WTC11 (cell line): ENCODE results near the gene NOX3. TPM values are rescaled to one million over a fixed set of nuclear protein-coding genes. Genes with fewer than 3 reads are reported as not detected.

Experiments used
- ATAC-seq: fragments of 200-7000 bp; cut with Tn5 transposase; 2 replicates; pipeline ENCODE4 v1.10.0; 2021; ENCODE audit warnings: mild to moderate bottlenecking, moderate library complexity
- CTCF ChIA-PET: fragments of 300-600 bp; sonication (Branson Sonifier 250); formaldehyde crosslinking; loops from one replicate; lab custom pipeline; 2021; ENCODE audit warnings: antibody characterized with exemption; lab: Charles Lee
- POLR2A ChIA-PET: fragments of 350-600 bp; sonication (Branson Sonifier 250); formaldehyde crosslinking; loops from one replicate; lab custom pipeline; 2021; ENCODE audit warnings: antibody characterized with exemption; lab: Charles Lee
- DNase-seq: peaks from one replicate; pipeline ENCODE4 v3.0.0; 2021; ENCODE audit warnings: low spot score
- H3K27ac Mint-ChIP-seq: 2 replicates; pipeline ENCODE4 v1.8.0; 2021; ENCODE audit warnings: mixed read lengths
- H3K27me3 Mint-ChIP-seq: 2 replicates; pipeline ENCODE4 v1.8.0; 2021; ENCODE audit warnings: low read depth, mild to moderate bottlenecking, moderate library complexity, mixed read lengths
- H3K36me3 Mint-ChIP-seq: 2 replicates; pipeline ENCODE4 v1.8.0; 2021; ENCODE audit warnings: mixed read lengths
- H3K4me1 Mint-ChIP-seq: 2 replicates; pipeline ENCODE4 v1.8.0; 2022; ENCODE audit warnings: mixed read lengths
- H3K4me3 Mint-ChIP-seq: 2 replicates; pipeline ENCODE4 v1.8.0; 2021; ENCODE audit warnings: mild to moderate bottlenecking, moderate library complexity, mixed read lengths
- H3K9me3 Mint-ChIP-seq: 2 replicates; pipeline ENCODE4 v1.8.0; 2021; ENCODE audit warnings: mixed read lengths
- ATF1 ChIP-seq: sonication (generic); formaldehyde crosslinking; IDR thresholded peaks from 2 replicates; pipeline ENCODE4 v1.8.1; 2023; ENCODE audit warnings: mild to moderate bottlenecking, moderate library complexity, missing genetic modification reagents
- E2F4 ChIP-seq: sonication (generic); formaldehyde crosslinking; IDR thresholded peaks from 2 replicates; pipeline ENCODE4 v1.8.1; 2022; ENCODE audit warnings: low read depth, mild to moderate bottlenecking, moderate library complexity, missing genetic modification reagents, borderline replicate concordance
- E2F5 ChIP-seq: sonication (generic); formaldehyde crosslinking; IDR thresholded peaks from 2 replicates; pipeline ENCODE4 v1.8.1; 2022; ENCODE audit warnings: mild to moderate bottlenecking, moderate library complexity, missing genetic modification reagents
- FOXP1 ChIP-seq: sonication (generic); formaldehyde crosslinking; IDR thresholded peaks from 2 replicates; pipeline ENCODE4 v1.8.0; 2022; ENCODE audit warnings: missing genetic modification reagents, mild to moderate bottlenecking, moderate library complexity, borderline replicate concordance
- FOXP4 ChIP-seq: sonication (generic); formaldehyde crosslinking; IDR thresholded peaks from 2 replicates; pipeline ENCODE4 v1.8.0; 2022; ENCODE audit warnings: mild to moderate bottlenecking, missing genetic modification reagents
- GTF2I ChIP-seq: fragments of 250-450 bp; sonication (Bioruptor Pico); conservative IDR thresholded peaks from 2 replicates; pipeline ENCODE4 v1.4.0; 2021; ENCODE audit warnings: mild to moderate bottlenecking
- KAT7 ChIP-seq: sonication (generic); formaldehyde crosslinking; IDR thresholded peaks from 2 replicates; pipeline ENCODE4 v1.8.1; 2023; ENCODE audit warnings: missing genetic modification reagents, mild to moderate bottlenecking, borderline replicate concordance
- NR3C1 ChIP-seq: sonication (generic); formaldehyde crosslinking; conservative IDR thresholded peaks from 2 replicates; pipeline ENCODE4 v1.8.1; 2023; ENCODE audit warnings: low read depth, mild to moderate bottlenecking, missing genetic modification reagents
- SOX15 ChIP-seq: fragments of 250-450 bp; sonication (Bioruptor Pico); IDR thresholded peaks from 2 replicates; pipeline ENCODE4 v1.9.0; 2021; ENCODE audit warnings: mild to moderate bottlenecking
- USF1 ChIP-seq: sonication (generic); formaldehyde crosslinking; IDR thresholded peaks from 2 replicates; pipeline ENCODE4 v1.8.0; 2022; ENCODE audit warnings: mild to moderate bottlenecking, missing genetic modification reagents
- USF2 ChIP-seq: sonication (generic); formaldehyde crosslinking; IDR thresholded peaks from 2 replicates; pipeline ENCODE4 v1.8.1; 2023; ENCODE audit warnings: mild to moderate bottlenecking, missing genetic modification reagents, moderate library complexity
- ZBTB21 ChIP-seq: sonication (generic); formaldehyde crosslinking; IDR thresholded peaks from 2 replicates; pipeline ENCODE4 v1.8.1; 2023; ENCODE audit warnings: mild to moderate bottlenecking, missing genetic modification reagents, borderline replicate concordance
- ZNF121 ChIP-seq: sonication (generic); formaldehyde crosslinking; IDR thresholded peaks from 2 replicates; pipeline ENCODE4 v1.8.0; 2023; ENCODE audit warnings: missing genetic modification reagents
- ZNF219 ChIP-seq: sonication (generic); formaldehyde crosslinking; IDR thresholded peaks from 2 replicates; pipeline ENCODE4 v1.8.0; 2023; ENCODE audit warnings: missing genetic modification reagents, mild to moderate bottlenecking, borderline replicate concordance
- ZNF232 ChIP-seq: sonication (generic); formaldehyde crosslinking; IDR thresholded peaks from 2 replicates; pipeline ENCODE4 v1.8.0; 2022; ENCODE audit warnings: mild to moderate bottlenecking, missing genetic modification reagents
- ZNF423 ChIP-seq: fragments of 250-450 bp; sonication (Bioruptor Pico); IDR thresholded peaks from 2 replicates; pipeline ENCODE4 v2.1.2; 2022; ENCODE audit warnings: mild to moderate bottlenecking, moderate library complexity
- ZNF532 ChIP-seq: fragments of 250-450 bp; sonication (Bioruptor Pico); IDR thresholded peaks from 2 replicates; pipeline ENCODE4 v1.9.0; 2021; ENCODE audit warnings: mild to moderate bottlenecking, borderline replicate concordance
- ZNF671 ChIP-seq: fragments of 250-450 bp; sonication (Bioruptor Pico); IDR thresholded peaks from 2 replicates; pipeline ENCODE4 v1.8.0; 2021; ENCODE audit warnings: mild to moderate bottlenecking
- total RNA-seq: library from RNA; stranded (reverse); gene quantifications from 3 replicates; pipeline ENCODE4 v1.2.3, GENCODE V29; 2021

The NOX3 gene
- total RNA-seq, 1 experiment from 2014 or later: not detected

- no peak for TF ChIP-seq USF2 (CRISPR knock-in tag)
Observed at GRCh38 chr6:155448668-155449449, 6.8 kb downstream of the NOX3 start (continued).

- no peak for ATAC-seq
- Mint-ChIP-seq H3K9me3 (no peaks in the 10 kb centered on the region), H3K27ac (no peak overlapping the region), H3K4me1 (peaks cover 19% of the 10 kb centered on the region), H3K27me3 (no peaks in the 10 kb centered on the region), H3K4me3 (no peak overlapping the region), H3K36me3 (no peaks in the 10 kb centered on the region)
- POLR2A ChIA-PET: interaction anchor here (0.6 to 0.7 kb wide), 2 partner anchors 25 to 53 kb away, joined by 3 to 4 read pairs; no protein-coding TSS in a partner anchor
- CTCF ChIA-PET: interaction anchor here (0.6 kb wide), 1 partner anchor 32 kb away, joined by 3 read pairs; no protein-coding TSS in a partner anchor
- TF ChIP-seq GTF2I: 0 out of 2 replicates have a peak, but pooled peaks have one; percentile 17
- no peak for TF ChIP-seq ZNF219 (CRISPR knock-in tag)
- DNase-seq: no peak
Observed at GRCh38 chr6:155447949-155448348, 7.7 kb downstream of the NOX3 start.

GRCh38 chr6:155444952-155445903, 10.4 kb downstream of the NOX3 start:
- DNase-seq: no peak
- H3K36me3 Mint-ChIP-seq: no peaks in the 10 kb centered on the region
- no peaks in the 10 kb centered on the region for H3K27me3 Mint-ChIP-seq
- H3K4me3 Mint-ChIP-seq: no peak overlapping the region
- ATAC-seq: no peak
- POLR2A ChIA-PET: no interaction called here
- CTCF ChIA-PET: no interaction called here
- no peak overlapping the region for H3K27ac Mint-ChIP-seq
- no peaks in the 10 kb centered on the region for H3K9me3 Mint-ChIP-seq
- peaks cover 19% of the 10 kb centered on the region for H3K4me1 Mint-ChIP-seq
- TF ChIP-seq ZNF121 (CRISPR knock-in tag) (no peak), USF1 (no peak), NR3C1 (CRISPR knock-in tag) (no peak), KAT7 (CRISPR knock-in tag) (no peak), ZNF671 (CRISPR knock-in tag) (no peak), ZNF232 (no peak), FOXP1 (CRISPR knock-in tag) (no peak), E2F4 (CRISPR knock-in tag) (no peak), E2F5 (CRISPR knock-in tag) (no peak), SOX15 (no peak), FOXP4 (no peak), ZNF423 (CRISPR knock-in tag) (no peak), ATF1 (CRISPR knock-in tag) (no peak), ZBTB21 (CRISPR knock-in tag) (no peak), ZNF532 (no peak)
